ENCODE results near the gene ERCC6. TPM values are rescaled to one million over a fixed set of nuclear protein-coding genes. Genes with fewer than 3 reads are reported as not detected.

ERCC6 gene
- total and polyA plus RNA-seq, 2 experiments from 2014 or later: 6.9 to 16.5 TPM

DNA sequence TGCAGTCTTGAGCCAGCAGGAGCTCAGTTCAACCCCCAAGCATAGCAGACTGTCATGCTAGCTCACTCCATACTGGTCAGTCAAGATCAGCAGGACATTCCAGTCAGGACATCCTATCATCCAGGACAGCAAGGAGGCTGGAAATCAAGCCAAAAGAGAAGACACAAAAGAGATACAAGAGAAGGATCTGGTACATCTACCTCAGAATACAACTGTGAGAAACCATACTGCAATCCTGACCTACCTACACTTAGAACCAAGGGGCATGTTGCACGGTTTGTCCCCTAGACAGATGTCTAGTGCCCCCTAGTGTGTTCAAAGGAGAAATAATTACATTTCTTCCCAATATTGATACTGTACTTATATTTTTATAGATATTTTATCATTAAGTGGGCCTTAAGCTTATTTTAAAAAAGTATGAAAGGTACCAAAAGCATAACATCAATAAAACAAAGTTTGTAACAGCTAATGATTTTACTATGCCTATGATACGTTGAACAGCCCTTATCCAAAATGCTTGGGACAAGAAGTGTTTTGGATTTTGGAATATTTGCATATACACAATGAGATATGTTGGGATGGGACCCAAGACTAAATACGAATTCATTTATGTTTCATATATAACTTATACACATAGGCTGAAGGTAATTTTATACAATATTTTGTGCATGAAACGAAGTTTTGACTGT is 26.7 kb downstream of the ERCC6 start:
- no peaks in the 10 kb centered on the region for H3K27me3 ChIP-seq
- peak; percentile 52 for DNase-seq (ENCODE audit: low spot score)
- H3K4me2 ChIP-seq: no peak overlapping the region
- peaks cover 4% of the 10 kb centered on the region for H3K79me2 ChIP-seq
- H3K9me3 ChIP-seq (ENCODE audit: low read depth): no peaks in the 10 kb centered on the region
- H3K36me3 ChIP-seq (replicated peaks; ENCODE audit: insufficient read depth, low read depth): no peaks in the 10 kb centered on the region
- no peaks in the 10 kb centered on the region for H4K20me1 ChIP-seq (ENCODE audit: insufficient read depth, poor library complexity, severe bottlenecking)
- TF ChIP-seq EZH2phosphoT487 (IDR thresholded peaks at IDR 0.05; ENCODE audit: low read depth, severe bottlenecking, unreplicated experiment): no peak
- no peak for TF ChIP-seq EZH2 (IDR thresholded peaks at IDR 0.05; ENCODE audit: borderline replicate concordance)
- TF ChIP-seq, protein P1, sequence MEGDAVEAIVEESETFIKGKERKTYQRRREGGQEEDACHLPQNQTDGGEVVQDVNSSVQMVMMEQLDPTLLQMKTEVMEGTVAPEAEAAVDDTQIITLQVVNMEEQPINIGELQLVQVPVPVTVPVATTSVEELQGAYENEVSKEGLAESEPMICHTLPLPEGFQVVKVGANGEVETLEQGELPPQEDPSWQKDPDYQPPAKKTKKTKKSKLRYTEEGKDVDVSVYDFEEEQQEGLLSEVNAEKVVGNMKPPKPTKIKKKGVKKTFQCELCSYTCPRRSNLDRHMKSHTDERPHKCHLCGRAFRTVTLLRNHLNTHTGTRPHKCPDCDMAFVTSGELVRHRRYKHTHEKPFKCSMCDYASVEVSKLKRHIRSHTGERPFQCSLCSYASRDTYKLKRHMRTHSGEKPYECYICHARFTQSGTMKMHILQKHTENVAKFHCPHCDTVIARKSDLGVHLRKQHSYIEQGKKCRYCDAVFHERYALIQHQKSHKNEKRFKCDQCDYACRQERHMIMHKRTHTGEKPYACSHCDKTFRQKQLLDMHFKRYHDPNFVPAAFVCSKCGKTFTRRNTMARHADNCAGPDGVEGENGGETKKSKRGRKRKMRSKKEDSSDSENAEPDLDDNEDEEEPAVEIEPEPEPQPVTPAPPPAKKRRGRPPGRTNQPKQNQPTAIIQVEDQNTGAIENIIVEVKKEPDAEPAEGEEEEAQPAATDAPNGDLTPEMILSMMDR (IDR thresholded peaks at IDR 0.05; ENCODE audit: poor library complexity): peak; percentile 70
- H3K4me1 ChIP-seq (ENCODE audit: insufficient read depth): no peaks in the 10 kb centered on the region
- 62% methylated on average over 4 of the region's 4 CpGs for WGBS (ENCODE audit: low lambda C conversion rate, missing lambda C conversion rate)
- no peaks in the 10 kb centered on the region for H3K9me2 ChIP-seq (replicated peaks; ENCODE audit: insufficient read depth)
- H2AFZ ChIP-seq: no peak overlapping the region
- H3K27ac ChIP-seq: no peak overlapping the region
- no peak overlapping the region for H3K4me3 ChIP-seq

DNA sequence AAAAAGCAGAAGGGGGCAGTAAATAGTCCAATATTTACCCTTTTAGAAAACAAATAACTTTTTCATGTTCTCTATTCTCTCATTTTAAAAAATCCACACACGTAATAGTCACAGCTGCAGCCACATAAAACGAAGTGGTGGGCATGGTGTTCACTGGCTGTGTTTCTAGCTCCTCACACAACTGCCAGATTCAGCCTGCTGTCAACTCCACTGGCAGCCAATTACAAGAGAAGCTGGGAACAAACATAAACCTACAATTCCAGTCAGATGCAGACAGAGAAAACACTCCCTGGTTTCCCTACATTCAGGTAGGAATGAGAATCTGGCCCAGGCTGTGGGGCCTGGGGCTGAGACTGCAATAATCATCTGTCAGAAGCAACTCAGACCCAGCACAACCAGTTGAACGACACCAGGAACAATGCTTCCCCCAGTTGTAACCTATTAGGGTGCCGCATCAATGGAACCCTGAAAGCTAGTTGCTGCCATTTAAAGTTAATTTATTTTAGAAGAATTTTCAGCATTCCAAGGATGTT is 29.1 kb downstream of the ERCC6 start:
- DNase-seq (ENCODE audit: low spot score): no peak
- Histone ChIP-seq H4K20me1 (ENCODE audit: insufficient read depth, poor library complexity, severe bottlenecking) (no peaks in the 10 kb centered on the region), H3K27me3 (no peaks in the 10 kb centered on the region), H3K27ac (no peak overlapping the region), H3K36me3 (replicated peaks; ENCODE audit: insufficient read depth, low read depth) (no peaks in the 10 kb centered on the region), H3K9me3 (ENCODE audit: low read depth) (no peaks in the 10 kb centered on the region), H3K4me1 (ENCODE audit: insufficient read depth) (no peaks in the 10 kb centered on the region), H3K79me2 (peaks cover 3% of the 10 kb centered on the region), H3K4me2 (no peak overlapping the region), H3K4me3 (no peak overlapping the region), H2AFZ (no peak overlapping the region), H3K9me2 (replicated peaks; ENCODE audit: insufficient read depth) (no peaks in the 10 kb centered on the region)
- TF ChIP-seq, protein P1 (IDR thresholded peaks at IDR 0.05; ENCODE audit: poor library complexity): no peak
- no peak for TF ChIP-seq EZH2 (IDR thresholded peaks at IDR 0.05; ENCODE audit: borderline replicate concordance)
- no peak for TF ChIP-seq EZH2phosphoT487 (IDR thresholded peaks at IDR 0.05; ENCODE audit: low read depth, severe bottlenecking, unreplicated experiment)
- WGBS (ENCODE audit: low lambda C conversion rate, missing lambda C conversion rate): 86% methylated on average over 4 of the region's 4 CpGs

DNA sequence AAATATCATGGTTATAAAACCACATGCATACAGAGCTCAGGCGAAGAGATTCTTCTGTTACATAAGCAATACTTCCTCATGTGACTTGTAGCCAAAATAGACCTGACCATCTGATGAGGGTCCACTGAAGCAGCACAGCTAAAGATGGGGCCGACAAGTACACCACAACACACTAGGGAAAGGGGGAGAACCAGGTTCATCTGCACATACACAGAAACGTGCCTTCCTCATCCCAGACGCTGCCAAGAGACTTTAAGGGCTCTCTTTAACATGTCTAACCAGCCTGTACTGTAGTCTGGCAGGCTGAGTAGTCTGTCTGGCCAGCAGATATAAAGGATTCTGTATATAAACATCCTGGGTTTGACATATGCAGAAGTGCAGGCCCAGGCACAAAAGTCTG is 30.3 kb downstream of the ERCC6 start:
- H3K36me3 ChIP-seq (replicated peaks; ENCODE audit: insufficient read depth, low read depth): no peaks in the 10 kb centered on the region
- H3K4me2 ChIP-seq: no peak overlapping the region
- TF ChIP-seq EZH2phosphoT487 (IDR thresholded peaks at IDR 0.05; ENCODE audit: low read depth, severe bottlenecking, unreplicated experiment) (no peak), EZH2 (IDR thresholded peaks at IDR 0.05; ENCODE audit: borderline replicate concordance) (no peak)
- TF ChIP-seq, protein P1 (IDR thresholded peaks at IDR 0.05; ENCODE audit: poor library complexity): no peak
- no peaks in the 10 kb centered on the region for H4K20me1 ChIP-seq (ENCODE audit: insufficient read depth, poor library complexity, severe bottlenecking)
- no peaks in the 10 kb centered on the region for H3K79me2 ChIP-seq
- no peaks in the 10 kb centered on the region for H3K9me2 ChIP-seq (replicated peaks; ENCODE audit: insufficient read depth)
- no peak overlapping the region for H3K4me3 ChIP-seq
- no peaks in the 10 kb centered on the region for H3K4me1 ChIP-seq (ENCODE audit: insufficient read depth)
- no peak for DNase-seq (ENCODE audit: low spot score)
- 64% methylated on average over 4 of the region's 4 CpGs for WGBS (ENCODE audit: low lambda C conversion rate, missing lambda C conversion rate)
- H2AFZ ChIP-seq: no peak overlapping the region
- no peaks in the 10 kb centered on the region for H3K27me3 ChIP-seq
- H3K27ac ChIP-seq: no peak overlapping the region
- no peaks in the 10 kb centered on the region for H3K9me3 ChIP-seq (ENCODE audit: low read depth)
